Measurements from ENCODE around the gene ATXN7L3. TPM values are rescaled to one million over a fixed set of nuclear protein-coding genes. Genes with fewer than 3 reads are reported as not detected.

ATXN7L3 gene
- total and polyA plus RNA-seq, 10 of the 15 experiments (the other 5 are each of a cell fraction or from before 2014, with no cell fraction given), result 0.71 to 78.7 (median 32.7) TPM

DNA sequence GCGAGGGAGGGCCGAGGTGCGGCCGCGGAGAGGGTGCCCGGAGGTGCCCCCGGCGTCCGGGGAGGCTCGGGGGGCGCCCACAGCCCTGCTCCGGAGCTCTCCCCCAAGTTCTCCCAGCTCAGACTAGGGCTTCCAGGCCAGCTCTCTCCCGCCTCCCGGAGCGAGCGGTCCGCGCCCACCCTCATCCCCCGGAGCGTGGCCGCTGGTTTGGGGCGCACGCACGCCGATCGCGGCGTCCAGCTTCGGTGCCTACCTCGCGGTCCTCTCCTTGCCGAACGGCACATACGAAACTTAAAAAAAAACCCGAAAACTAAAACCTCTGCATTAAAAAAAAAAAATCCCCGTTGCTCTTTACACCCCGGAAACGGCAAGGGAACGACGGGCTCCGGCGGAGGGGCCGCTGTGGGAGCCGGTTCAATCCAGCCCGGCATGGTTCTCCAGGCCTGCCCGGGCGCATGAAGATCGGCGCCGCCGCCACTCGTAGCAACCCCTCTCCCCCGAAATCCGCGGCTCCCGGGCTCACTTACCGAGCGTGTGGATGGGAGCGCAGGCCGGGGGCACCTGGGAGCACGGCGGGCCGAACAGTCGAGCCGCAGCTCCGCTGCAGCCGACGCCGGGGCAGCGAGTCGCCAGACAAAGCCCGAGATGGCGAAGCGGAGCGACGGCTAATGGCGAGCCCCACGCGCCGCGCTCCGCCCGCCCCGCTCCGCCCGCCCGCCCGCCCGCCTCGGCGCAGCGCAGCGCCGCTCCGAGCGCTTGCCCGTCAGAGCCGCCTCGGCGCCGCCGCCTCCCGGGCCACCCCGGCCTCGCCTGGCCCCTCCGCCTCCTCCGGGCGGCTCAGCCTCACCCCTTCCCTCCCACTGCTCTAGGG is 20.8 kb upstream of the ATXN7L3 start (continued):
- peak; percentile 29; the same call in 1 of the 2 replicates for TF ChIP-seq DPF2 (IDR thresholded peaks at IDR 0.05)
- TF ChIP-seq TCF12 (IDR thresholded peaks at IDR 0.05; ENCODE audit: low read depth, low read length), result no peak
- TF ChIP-seq, protein P1, sequence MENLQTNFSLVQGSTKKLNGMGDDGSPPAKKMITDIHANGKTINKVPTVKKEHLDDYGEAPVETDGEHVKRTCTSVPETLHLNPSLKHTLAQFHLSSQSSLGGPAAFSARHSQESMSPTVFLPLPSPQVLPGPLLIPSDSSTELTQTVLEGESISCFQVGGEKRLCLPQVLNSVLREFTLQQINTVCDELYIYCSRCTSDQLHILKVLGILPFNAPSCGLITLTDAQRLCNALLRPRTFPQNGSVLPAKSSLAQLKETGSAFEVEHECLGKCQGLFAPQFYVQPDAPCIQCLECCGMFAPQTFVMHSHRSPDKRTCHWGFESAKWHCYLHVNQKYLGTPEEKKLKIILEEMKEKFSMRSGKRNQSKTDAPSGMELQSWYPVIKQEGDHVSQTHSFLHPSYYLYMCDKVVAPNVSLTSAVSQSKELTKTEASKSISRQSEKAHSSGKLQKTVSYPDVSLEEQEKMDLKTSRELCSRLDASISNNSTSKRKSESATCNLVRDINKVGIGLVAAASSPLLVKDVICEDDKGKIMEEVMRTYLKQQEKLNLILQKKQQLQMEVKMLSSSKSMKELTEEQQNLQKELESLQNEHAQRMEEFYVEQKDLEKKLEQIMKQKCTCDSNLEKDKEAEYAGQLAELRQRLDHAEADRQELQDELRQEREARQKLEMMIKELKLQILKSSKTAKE (IDR thresholded peaks at IDR 0.05; ENCODE audit: low read depth, poor library complexity, severe bottlenecking), result no peak
- TF ChIP-seq ETV6 (conservative IDR thresholded peaks at IDR 0.05 in 1 of 2, IDR thresholded peaks at IDR 0.05 in 1 of 2; ENCODE audit: borderline replicate concordance in 1 of 2, low read depth in 1 of 2), result no peak
- TF ChIP-seq MYC (IDR thresholded peaks at IDR 0.05; ENCODE audit: insufficient read depth, insufficient read length, insufficient replicate concordance, low read length, severe bottlenecking), result no peak
- TF ChIP-seq, protein P2, sequence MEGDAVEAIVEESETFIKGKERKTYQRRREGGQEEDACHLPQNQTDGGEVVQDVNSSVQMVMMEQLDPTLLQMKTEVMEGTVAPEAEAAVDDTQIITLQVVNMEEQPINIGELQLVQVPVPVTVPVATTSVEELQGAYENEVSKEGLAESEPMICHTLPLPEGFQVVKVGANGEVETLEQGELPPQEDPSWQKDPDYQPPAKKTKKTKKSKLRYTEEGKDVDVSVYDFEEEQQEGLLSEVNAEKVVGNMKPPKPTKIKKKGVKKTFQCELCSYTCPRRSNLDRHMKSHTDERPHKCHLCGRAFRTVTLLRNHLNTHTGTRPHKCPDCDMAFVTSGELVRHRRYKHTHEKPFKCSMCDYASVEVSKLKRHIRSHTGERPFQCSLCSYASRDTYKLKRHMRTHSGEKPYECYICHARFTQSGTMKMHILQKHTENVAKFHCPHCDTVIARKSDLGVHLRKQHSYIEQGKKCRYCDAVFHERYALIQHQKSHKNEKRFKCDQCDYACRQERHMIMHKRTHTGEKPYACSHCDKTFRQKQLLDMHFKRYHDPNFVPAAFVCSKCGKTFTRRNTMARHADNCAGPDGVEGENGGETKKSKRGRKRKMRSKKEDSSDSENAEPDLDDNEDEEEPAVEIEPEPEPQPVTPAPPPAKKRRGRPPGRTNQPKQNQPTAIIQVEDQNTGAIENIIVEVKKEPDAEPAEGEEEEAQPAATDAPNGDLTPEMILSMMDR (IDR thresholded peaks at IDR 0.05 in 2 of 3, conservative IDR thresholded peaks at IDR 0.05 in 1 of 3; ENCODE audit: control insufficient read depth in 2 of 3, extremely low read depth in 1 of 3, insufficient read depth in 1 of 3, low read depth in 3 of 3, low read length in 3 of 3), result no peak
- TF ChIP-seq, protein P3, sequence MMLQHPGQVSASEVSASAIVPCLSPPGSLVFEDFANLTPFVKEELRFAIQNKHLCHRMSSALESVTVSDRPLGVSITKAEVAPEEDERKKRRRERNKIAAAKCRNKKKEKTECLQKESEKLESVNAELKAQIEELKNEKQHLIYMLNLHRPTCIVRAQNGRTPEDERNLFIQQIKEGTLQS (IDR thresholded peaks at IDR 0.05; ENCODE audit: borderline replicate concordance, extremely low read depth, low read depth, low read length), result no peak
- no peak for TF ChIP-seq FOXK2 (IDR thresholded peaks at IDR 0.05)
- TF ChIP-seq EED (IDR thresholded peaks at IDR 0.05; ENCODE audit: low read depth), result no peak
- TF ChIP-seq MTA2 (IDR thresholded peaks at IDR 0.05; ENCODE audit: low read depth), result no peak
- no peak for TF ChIP-seq EP300 (IDR thresholded peaks at IDR 0.05; ENCODE audit: borderline replicate concordance in 1 of 2, control insufficient read depth in 1 of 2, low read depth in 2 of 2, low read length in 2 of 2)
- no peak for TF ChIP-seq RB1 (IDR thresholded peaks at IDR 0.05; ENCODE audit: borderline replicate concordance)
- no peak for TF ChIP-seq FOS (IDR thresholded peaks at IDR 0.05; ENCODE audit: borderline replicate concordance, extremely low read depth, insufficient read length)
- no peak for TF ChIP-seq ZSCAN29 (IDR thresholded peaks at IDR 0.05)
- TF ChIP-seq ZNF384 (IDR thresholded peaks at IDR 0.05; ENCODE audit: borderline replicate concordance, low read depth, low read length), result no peak
- TF ChIP-seq SMAD5 (IDR thresholded peaks at IDR 0.05; ENCODE audit: low read depth), result 0 out of 2 replicates have a peak, but pooled peaks have one; percentile 26
- TF ChIP-seq KDM1A (IDR thresholded peaks at IDR 0.05; ENCODE audit: borderline replicate concordance), result no peak
- no peak for TF ChIP-seq NFXL1 (IDR thresholded peaks at IDR 0.05; ENCODE audit: borderline replicate concordance)
- no peak for TF ChIP-seq CBX3 (IDR thresholded peaks at IDR 0.05; ENCODE audit: borderline replicate concordance, low read depth)
- TF ChIP-seq NRF1 (conservative IDR thresholded peaks at IDR 0.05; ENCODE audit: low read depth, low read length), result no peak
- TF ChIP-seq, protein P4, sequence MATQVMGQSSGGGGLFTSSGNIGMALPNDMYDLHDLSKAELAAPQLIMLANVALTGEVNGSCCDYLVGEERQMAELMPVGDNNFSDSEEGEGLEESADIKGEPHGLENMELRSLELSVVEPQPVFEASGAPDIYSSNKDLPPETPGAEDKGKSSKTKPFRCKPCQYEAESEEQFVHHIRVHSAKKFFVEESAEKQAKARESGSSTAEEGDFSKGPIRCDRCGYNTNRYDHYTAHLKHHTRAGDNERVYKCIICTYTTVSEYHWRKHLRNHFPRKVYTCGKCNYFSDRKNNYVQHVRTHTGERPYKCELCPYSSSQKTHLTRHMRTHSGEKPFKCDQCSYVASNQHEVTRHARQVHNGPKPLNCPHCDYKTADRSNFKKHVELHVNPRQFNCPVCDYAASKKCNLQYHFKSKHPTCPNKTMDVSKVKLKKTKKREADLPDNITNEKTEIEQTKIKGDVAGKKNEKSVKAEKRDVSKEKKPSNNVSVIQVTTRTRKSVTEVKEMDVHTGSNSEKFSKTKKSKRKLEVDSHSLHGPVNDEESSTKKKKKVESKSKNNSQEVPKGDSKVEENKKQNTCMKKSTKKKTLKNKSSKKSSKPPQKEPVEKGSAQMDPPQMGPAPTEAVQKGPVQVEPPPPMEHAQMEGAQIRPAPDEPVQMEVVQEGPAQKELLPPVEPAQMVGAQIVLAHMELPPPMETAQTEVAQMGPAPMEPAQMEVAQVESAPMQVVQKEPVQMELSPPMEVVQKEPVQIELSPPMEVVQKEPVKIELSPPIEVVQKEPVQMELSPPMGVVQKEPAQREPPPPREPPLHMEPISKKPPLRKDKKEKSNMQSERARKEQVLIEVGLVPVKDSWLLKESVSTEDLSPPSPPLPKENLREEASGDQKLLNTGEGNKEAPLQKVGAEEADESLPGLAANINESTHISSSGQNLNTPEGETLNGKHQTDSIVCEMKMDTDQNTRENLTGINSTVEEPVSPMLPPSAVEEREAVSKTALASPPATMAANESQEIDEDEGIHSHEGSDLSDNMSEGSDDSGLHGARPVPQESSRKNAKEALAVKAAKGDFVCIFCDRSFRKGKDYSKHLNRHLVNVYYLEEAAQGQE (IDR thresholded peaks at IDR 0.05; ENCODE audit: low read depth, low read length), result no peak
